RPMI7951 (cell line): ENCODE measurements around the gene PFN3. TPM values are rescaled to one million over a fixed set of nuclear protein-coding genes. Genes with fewer than 3 reads are reported as not detected.
"Not testable (repeated sequence)": the region's sequence is repeated elsewhere in the genome, so short reads cannot be mapped to it uniquely, and the experiment has no call there.

Experiments used
- DNase-seq: peaks from one replicate; pipeline ENCODE4 v3.0.0-alpha.2; 2012; ENCODE audit warnings: low read depth
- total RNA-seq: library from RNA; depleted of rRNA; stranded (reverse); fragments of >200 nt; shearing (Covaris generic); gene quantifications from 2 replicates; pipeline ENCODE4 v1.2.3, GENCODE V29; 2014

The PFN3 gene
- total RNA-seq, 1 experiment from 2014 or later, result not detected

DNA sequence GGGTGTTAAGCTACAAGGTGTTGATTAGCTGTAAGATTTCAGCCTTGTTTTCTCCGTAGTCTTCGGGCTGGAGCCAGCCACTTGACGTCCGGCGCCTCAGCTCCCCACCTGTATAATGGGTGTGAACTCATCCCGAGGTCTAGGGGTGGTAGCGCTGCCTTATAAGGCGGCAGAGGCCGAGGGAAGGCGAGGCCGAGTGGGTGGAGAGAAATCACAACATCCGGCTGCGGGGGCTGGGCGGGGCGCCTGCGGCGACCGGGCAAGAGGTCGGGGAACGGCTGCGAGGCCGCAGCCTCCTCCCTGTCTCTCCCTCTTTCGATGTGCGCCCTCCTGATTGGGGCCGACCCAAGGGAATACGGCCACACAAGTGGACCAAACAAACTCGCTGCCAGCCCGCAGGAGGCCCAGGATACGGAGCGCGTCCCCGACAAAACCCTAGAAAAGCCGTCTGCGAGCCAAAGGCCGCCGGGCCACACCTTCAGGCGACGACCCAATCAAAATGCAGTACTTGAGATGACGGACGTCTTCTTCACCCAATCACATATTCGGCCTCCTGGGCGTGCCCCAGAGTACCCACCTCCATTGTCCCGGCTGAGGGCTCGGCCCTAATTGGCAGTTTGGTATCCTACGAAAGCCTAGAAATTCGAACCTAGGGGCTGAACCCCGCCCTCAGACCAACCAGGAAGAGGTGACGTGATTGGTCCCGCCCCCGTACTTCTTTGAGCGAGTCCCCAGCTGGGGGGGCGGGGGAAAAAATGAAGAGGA lies 25.5 kb upstream of the PFN3 start:
- DNase-seq, result peak; percentile 100

DNA sequence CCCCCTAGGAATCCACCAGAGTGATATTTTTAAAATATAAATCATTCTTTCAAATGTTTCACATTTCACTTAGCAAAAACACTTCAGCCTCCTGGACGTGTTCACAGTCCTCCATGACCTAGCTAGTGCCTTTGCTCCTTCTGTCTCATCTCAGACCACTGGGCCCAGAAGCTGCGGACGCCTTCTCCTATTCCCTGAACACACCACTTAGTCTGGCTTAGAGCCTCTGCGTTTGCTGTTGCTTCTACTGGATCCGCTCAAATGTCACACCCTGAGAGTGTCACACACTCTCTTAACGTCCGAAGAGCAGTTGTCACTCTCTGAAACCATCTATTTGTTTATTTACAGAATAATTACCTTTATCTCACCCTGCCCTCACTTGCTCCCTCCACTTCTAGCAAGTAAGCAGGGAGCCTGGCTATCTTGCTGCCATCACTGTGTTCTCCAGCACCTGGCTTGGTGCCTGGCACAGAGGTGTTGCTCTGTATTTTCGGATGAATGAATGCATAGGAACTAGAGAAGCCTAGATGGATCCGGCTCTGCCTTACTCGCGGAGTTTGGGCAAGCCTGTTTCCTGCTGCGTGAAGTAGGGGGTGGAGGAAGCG lies 24.8 kb upstream of the PFN3 start:
- DNase-seq, result no peak

- DNase-seq, result no peak
Measured at GRCh38 chr5:177423671-177424070, 23.2 kb upstream of the PFN3 start.

DNA sequence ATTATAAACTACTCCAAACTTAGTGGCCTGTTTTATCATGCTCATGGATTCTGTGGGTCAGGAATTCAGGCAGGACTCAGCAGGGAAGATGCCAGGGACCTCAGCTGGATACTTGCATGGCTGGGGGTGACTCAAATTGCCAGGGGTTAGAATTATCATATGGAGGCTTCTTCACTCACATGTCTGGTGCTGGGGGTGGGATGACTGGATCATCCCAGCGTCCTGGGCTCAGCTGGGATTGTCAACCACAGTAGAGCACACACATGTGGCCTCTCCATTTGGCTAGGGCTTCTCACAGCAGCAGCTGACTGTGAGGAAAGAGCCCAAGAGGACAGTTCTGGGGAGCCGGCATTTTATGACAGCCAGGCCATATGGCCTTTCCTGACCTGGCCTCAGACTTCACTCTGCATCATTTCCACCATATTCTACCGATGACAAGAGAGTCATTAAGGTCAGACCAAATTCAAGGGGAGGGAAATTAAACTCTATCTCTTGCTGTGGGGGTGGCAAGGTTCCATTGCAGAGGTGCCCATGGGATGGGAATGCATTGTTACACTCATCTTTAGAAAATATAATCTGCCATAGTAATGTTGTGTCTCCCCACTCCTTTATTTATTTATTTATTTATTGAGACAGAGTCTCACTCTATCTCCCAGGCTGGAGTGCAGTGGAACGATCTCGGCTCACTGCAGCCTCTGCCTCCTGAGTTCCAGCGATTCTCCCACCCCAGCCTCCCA lies 20.8 kb upstream of the PFN3 start:
- peak; percentile 72 for DNase-seq

DNA sequence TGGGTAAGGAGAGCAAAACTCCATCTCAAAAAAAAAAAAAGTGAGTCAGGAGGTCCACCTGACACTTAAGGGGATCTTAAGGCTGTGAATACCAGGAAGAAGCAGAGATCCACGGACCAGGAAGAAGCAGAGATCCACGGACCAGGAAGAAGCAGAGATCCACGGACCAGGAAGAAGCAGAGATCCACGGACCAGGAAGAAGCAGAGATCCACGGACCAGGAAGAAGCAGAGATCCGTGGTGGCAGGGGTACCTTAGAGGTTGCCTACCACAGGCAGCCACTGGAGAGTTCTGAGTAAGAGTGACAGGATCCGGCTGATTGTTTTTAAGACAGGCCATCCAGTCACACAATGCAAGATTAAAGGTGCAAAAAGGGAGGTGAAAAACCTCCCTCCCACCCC lies 20.0 kb upstream of the PFN3 start:
- not testable (repeated sequence) for DNase-seq

DNA sequence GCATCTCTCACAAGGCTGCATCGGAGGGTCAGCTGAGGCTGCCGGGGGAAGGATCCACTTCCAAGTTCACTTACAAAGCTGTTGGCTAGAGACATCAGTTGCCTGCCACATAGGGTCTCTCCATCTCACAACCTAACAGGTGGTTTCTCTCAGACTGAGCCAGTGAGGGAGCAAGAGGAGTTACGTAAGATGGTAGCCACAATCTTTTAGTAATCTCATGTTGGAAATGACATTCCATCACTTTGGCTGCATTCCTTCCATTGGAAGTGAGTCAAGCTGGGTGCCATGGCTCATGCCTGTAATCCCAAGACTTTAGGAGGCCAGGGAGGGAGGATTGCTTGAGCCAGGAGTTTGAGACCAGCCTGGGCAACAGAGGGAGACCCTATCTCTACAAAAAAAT lies 18.6 kb upstream of the PFN3 start:
- peak; percentile 53 for DNase-seq

GRCh38 chr5:177417081-177417480 lies 16.6 kb upstream of the PFN3 start:
- not testable (repeated sequence) for DNase-seq

- DNase-seq, result no peak
Measured at GRCh38 chr5:177414481-177414880, 14.0 kb upstream of the PFN3 start.

- no peak for DNase-seq
Measured at GRCh38 chr5:177412603-177413233, 12.3 kb upstream of the PFN3 start.

- no peak for DNase-seq
Measured at GRCh38 chr5:177410575-177410974, 10.1 kb upstream of the PFN3 start.

- no peak for DNase-seq
Measured at GRCh38 chr5:177409043-177409801, 8.8 kb upstream of the PFN3 start, which contains the start of gene F12. Gene F12, minus strand, starts transcription at chr5:177409564. Its CDS starts 37 bp downstream, at chr5:177409527.

- DNase-seq, result no peak
Measured at GRCh38 chr5:177405805-177406204, 5.3 kb upstream of the PFN3 start.

DNA sequence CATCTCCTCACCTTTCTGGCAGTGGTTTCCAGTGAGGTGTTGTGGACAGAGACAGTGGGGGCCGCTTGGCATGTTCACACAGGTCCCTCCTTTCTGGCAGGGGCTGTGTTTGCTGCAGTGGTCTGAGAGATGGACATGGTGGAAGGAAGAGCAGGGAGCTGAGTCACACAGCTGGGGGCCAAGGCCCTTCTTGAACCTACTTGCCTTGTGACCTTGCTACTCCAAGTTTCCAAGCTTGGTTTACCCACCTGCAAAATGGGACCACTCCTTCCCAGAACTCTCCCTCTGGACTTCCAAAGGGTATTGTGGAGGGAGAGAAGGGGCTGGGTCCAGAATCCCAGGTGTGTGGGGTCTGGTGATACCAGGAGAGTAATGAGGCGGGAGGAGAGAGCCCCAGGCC lies 4.9 kb upstream of the PFN3 start:
- DNase-seq, result no peak

GRCh38 chr5:177404641-177405179 lies 4.2 kb upstream of the PFN3 start:
- no peak for DNase-seq

- peak; percentile 75 for DNase-seq
Measured at GRCh38 chr5:177403792-177404640, 3.6 kb upstream of the PFN3 start.

DNA sequence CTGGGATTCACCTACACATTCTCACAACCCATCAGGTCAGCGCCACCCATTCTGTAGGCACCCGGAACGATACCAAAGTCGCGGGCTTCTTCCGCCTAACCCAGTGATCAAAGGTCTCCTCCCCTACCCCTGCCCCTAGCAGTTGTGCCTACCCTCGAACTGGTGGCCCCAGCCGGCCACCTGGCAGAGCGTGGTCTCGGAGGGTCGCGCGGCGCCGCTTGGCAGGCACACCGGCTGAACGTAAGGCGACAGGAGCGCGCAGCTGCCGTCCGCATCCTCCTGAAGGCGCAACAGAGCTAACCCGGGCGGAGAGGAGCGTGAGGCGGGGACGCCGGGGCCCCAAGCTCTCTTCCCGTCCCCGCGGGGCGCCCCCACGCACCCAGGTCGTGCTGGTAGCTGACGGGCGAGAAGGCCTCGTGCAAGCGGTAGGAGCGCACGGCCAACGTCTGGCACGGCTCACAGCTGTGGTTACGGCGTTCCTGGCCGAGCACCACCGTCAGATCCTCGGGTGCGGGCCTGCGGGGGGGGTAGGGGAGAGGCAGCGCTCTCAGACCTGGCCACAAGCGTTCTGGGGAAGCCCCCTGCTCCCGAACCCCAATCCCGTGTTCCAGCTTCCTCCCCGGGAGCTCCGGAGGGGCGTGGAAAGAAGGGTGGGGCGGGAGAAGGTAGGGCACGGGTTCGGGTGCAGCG lies 2.8 kb upstream of the PFN3 start:
- DNase-seq, result peak; percentile 15

- DNase-seq, result peak; percentile 50
Measured at GRCh38 chr5:177402271-177403043, 2.0 kb upstream of the PFN3 start.

- no peak for DNase-seq
Measured at GRCh38 chr5:177397875-177398390, 2.5 kb downstream of the PFN3 start.

GRCh38 chr5:177396807-177397206 lies 3.7 kb downstream of the PFN3 start:
- no peak for DNase-seq
